Mucosa of descending colon (tissue), 3 donors: ENCODE data around the gene ANXA5. TPM values are rescaled to one million over a fixed set of nuclear protein-coding genes. Genes with fewer than 3 reads are reported as not detected.

Experiments used
- ATAC-seq: fragments of 200-7000 bp; cut with Tn5 transposase; one replicate; pipeline ENCODE4 v1.9.1; 2020; ENCODE audit warnings: mild to moderate bottlenecking, moderate library complexity
- DNase-seq, 3 donors: peaks; one replicate each; pipeline ENCODE4 v3.0.0-alpha.2; 2020
- H3K36me3 ChIP-seq: fragments of 200-600 bp; one replicate; pipeline ENCODE4 v1.8.0; 2021; ENCODE audit warnings: low read depth, mild to moderate bottlenecking
- H3K4me1 ChIP-seq: fragments of 200-600 bp; one replicate; pipeline ENCODE4 v1.8.0; 2021; ENCODE audit warnings: low read depth, mild to moderate bottlenecking
- H3K4me3 ChIP-seq: fragments of 200-600 bp; one replicate; pipeline ENCODE4 v1.8.0; 2021; ENCODE audit warnings: mild to moderate bottlenecking
- H3K9me3 ChIP-seq: fragments of 200-600 bp; one replicate; pipeline ENCODE4 v1.8.0; 2021; ENCODE audit warnings: mild to moderate bottlenecking
- intact Hi-C, 2 donors: fragments of 100-400 bp; cut with DNase I in 1 of 2; cut with micrococcal nuclease in 1 of 2; formaldehyde crosslinking; loops; one replicate each; pipeline versions ENCODE4 v1.11.0 to v1.11.1; 2022; cut with DNase I, micrococcal nuclease
- long read RNA-seq, 2 donors: library from polyadenylated mRNA; unstranded; transcript quantifications; one replicate each; pipeline ENCODE4 v2.0.0, GENCODE V29; 2019 to 2021
- total RNA-seq, 3 donors: library from RNA; stranded (reverse); fragmentation: NEBNext Ultra II Directional in 2 of 3; extraction: Animal tissue kit (Norgen Biotek cat#: 25700) in 2 of 3; gene quantifications; one replicate each; pipeline versions ENCODE4 v1.2.1 to v1.2.4, GENCODE V29; 2021 to 2023
- TF ChIP-seq, protein P1 (sequence below): fragments of 200-600 bp; IDR thresholded peaks from one replicate; pipeline ENCODE4 v1.8.0; 2022; ENCODE audit warnings: antibody characterized with exemption, mild to moderate bottlenecking
- donor health status: DM: no; HTN: no; CAD: no; lungs with moderate emphysema.
- donor health status: DM: no; HTN: no; CAD: no.
- donor health status: DM: no; HTN: yes; CAD: no.

Gene ANXA5
- total RNA-seq = 100 to 1,000 TPM in 1 of 3 donors, 10 to 100 TPM in 2; 47.3 to 157 (median 89.2) TPM
- long read RNA-seq, donor 1, transcript ANXA5-201 (13 exons, 1,762 nt) = major isoform, 266 of 295 reads
- long read RNA-seq, donor 1, partial matches to known transcripts = 12 of 295 reads
- long read RNA-seq, donor 1, other reads (novel, unspliced or antisense) = 17 of 295 reads
- long read RNA-seq, donor 2, transcript ANXA5-201 (13 exons, 1,762 nt) = major isoform, 83 of 101 reads
- long read RNA-seq, donor 2, partial matches to known transcripts = 16 of 101 reads
- long read RNA-seq, donor 2, other reads (novel, unspliced or antisense) = 2 of 101 reads

- Histone ChIP-seq H3K9me3 (no peaks in the 10 kb centered on the region), H3K4me1 (peaks cover 9% of the 10 kb centered on the region), H3K36me3 (no peaks in the 10 kb centered on the region), H3K4me3 (peak within 1 kb of the TSS; percentile 51)
- ATAC-seq = peak; percentile 98
- TF ChIP-seq, protein P1, sequence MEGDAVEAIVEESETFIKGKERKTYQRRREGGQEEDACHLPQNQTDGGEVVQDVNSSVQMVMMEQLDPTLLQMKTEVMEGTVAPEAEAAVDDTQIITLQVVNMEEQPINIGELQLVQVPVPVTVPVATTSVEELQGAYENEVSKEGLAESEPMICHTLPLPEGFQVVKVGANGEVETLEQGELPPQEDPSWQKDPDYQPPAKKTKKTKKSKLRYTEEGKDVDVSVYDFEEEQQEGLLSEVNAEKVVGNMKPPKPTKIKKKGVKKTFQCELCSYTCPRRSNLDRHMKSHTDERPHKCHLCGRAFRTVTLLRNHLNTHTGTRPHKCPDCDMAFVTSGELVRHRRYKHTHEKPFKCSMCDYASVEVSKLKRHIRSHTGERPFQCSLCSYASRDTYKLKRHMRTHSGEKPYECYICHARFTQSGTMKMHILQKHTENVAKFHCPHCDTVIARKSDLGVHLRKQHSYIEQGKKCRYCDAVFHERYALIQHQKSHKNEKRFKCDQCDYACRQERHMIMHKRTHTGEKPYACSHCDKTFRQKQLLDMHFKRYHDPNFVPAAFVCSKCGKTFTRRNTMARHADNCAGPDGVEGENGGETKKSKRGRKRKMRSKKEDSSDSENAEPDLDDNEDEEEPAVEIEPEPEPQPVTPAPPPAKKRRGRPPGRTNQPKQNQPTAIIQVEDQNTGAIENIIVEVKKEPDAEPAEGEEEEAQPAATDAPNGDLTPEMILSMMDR = no peak
- DNase-seq = peak; percentile 90 to 93 (median 92)
- intact Hi-C loops = no loop called here
Measured at GRCh38 chr4:121696581-121697461, at the start of gene ANXA5. TSS of gene ANXA5 (minus strand) at chr4:121696980. CDS start at chr4:121696589, 391 bp downstream.

GRCh38 chr4:121742794-121743193 is 46.0 kb upstream of the ANXA5 start:
- intact Hi-C loops = no loop called here
- no peak for ATAC-seq
- Histone ChIP-seq H3K4me1 (no peaks in the 10 kb centered on the region), H3K36me3 (no peaks in the 10 kb centered on the region), H3K9me3 (no peaks in the 10 kb centered on the region), H3K4me3 (no peak overlapping the region)
- TF ChIP-seq, protein P1 = no peak
- no peak for DNase-seq

DNA sequence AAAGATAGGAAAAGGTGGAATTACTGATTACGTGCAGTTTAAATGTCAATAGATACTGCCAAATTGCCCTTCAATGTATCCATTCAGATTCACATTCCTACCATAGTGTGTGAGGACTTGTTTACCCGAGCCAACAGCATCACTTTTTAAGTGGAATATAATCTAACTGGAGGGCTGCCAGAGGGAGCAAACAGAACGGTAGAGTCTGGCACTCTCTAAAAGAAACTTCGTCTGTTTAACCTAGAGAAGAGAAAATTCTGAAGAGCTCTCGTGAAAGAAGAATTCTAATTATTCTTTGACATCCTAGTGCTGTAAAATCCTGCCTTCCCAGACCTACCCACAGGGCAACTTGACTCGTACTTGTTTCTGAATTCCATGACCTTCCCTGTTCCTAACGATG is 45.0 kb upstream of the ANXA5 start:
- no peak for DNase-seq
- no peaks in the 10 kb centered on the region for H3K36me3 ChIP-seq
- no peaks in the 10 kb centered on the region for H3K4me1 ChIP-seq
- TF ChIP-seq, protein P1 = no peak
- H3K4me3 ChIP-seq = no peak overlapping the region
- H3K9me3 ChIP-seq = no peaks in the 10 kb centered on the region
- intact Hi-C loops = no loop called here
- ATAC-seq = no peak

DNA sequence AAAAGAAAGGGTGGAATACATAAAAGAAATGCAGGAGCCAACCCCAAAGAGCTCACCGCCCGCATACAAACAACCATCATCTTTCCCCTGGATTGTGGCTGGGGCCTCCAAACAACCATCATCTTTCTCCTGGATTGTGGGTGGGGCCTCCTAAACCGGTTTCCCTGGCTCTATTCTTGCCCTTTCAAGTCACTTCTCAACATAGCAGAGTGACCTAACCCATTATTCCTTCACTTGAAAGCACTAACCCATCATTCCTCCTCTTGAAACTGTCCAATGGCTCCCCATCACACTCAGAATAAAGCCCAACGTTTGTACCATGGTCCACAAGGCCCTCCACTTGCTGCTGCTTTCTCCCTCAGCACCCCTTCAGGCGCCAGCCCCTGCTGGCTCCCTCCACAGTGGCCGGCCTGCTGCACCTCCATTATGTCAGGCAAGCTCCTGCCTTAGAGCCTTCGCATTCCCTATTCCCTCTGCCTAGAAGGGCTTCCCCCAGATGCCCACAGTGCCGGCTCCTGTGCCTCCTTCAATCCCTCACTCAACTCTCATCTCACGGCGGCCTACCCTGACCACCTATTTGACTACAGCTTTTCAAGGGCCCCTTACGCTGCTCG is 44.1 kb upstream of the ANXA5 start:
- intact Hi-C loops = no loop called here
- TF ChIP-seq, protein P1 = no peak
- DNase-seq = no peak
- no peaks in the 10 kb centered on the region for H3K4me1 ChIP-seq
- H3K4me3 ChIP-seq = no peak overlapping the region
- no peaks in the 10 kb centered on the region for H3K9me3 ChIP-seq
- ATAC-seq = no peak
- no peaks in the 10 kb centered on the region for H3K36me3 ChIP-seq

DNA sequence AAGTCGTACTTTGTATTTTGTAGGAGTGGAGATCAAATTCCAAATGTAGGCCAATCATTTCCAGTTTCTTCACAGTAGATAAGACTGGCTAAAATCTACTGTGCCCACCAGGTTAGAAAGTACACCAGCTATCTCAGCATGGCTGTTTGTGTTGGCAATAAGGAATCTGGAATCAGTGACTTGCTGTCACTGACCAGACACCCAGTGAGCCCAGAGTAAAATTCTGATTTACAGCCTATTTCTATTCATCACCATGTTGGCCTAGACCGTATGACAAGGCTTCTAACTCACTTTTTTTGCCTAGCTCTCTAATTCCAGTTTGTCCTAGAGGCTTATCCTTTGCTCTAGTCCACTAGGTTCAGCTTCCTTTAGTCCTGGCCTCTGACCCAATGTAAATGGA is 42.8 kb upstream of the ANXA5 start:
- no peak for ATAC-seq
- Histone ChIP-seq H3K4me1 (no peaks in the 10 kb centered on the region), H3K36me3 (no peaks in the 10 kb centered on the region), H3K4me3 (no peak overlapping the region), H3K9me3 (no peaks in the 10 kb centered on the region)
- intact Hi-C loops = no loop called here
- DNase-seq = no peak
- TF ChIP-seq, protein P1 = no peak
